HG02588 (cell line): ENCODE data around the gene IGLL5.

Source experiments
- ATAC-seq: cut with Tn5 transposase; IDR thresholded peaks from one replicate; pipeline ENCODE4 v1.9.1; 2021; ENCODE audit warnings: mild to moderate bottlenecking, moderate library complexity; ENCODE audit not compliant: unreplicated experiment

IGLL5 gene

DNA sequence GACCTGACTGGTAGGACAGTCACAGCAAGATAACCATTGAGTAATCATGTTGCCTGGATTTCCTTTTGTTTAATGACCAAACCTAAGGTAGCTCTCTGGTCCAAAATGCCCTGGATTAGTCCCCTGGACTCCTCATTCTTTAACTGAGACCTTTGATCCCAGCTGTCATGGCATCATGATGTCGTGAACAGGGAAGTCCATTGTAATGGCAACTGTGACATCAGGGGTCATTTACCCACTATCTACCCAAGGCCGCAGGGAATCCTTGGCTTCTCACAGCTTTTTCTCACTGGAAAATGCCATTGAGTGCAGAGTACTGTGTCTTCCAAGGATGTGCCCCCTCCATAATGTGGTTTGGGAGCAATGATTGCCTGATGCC lies 29.1 kb upstream of the IGLL5 start:
- no peak for ATAC-seq

DNA sequence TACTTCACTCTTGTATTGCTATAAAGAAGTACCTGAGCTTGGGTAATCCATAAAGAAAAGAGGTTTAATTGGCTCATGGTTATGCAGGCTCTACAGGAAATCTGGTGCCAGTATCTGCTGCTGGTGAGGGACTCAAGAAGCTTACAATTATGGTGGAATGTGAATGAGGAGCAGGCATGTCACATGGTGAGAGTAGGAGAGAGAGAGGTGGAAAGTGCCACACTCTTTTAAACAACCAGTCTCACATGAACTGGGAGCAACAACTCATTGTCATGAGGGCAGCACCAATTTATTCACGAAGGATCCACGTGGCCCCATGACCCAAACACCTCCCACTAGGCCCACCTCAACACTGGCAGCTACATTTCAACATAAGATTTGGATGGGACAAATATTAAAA lies 24.6 kb upstream of the IGLL5 start:
- ATAC-seq, result no peak

DNA sequence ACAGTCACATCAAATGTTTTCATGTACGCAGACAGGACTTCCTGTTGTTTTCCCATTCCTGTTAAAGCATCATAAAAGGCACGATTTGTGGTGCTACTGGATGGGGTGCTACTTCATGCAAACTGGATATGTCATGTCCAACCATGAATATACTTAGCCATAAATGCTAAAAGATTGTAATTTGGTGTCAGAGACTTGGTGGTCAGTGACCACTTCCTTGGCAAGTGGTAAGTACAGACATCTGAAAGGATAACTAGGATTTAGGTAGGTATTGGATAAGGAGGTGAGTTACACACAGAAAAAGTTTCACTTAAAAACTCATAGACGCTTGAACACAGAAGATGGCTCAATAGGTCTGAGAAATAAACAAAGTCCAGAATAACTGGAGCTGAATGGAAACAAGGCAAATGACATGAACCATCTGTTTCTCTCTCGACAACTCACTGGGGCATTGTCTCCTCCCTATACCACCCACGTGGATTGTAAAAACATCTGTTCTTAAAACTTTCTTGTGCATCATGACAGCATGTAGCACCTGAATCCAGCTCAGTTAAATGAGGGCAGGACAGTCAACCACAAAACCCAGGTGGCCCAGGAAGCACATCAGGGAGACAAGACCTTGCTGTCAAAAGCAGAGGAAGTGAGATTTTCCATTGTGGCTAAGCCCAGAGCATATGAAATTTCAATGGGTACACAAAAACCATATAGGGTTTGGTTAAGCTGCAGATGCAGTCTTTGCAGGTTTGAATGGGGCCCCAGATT lies 22.1 kb upstream of the IGLL5 start:
- peak; percentile 79 for ATAC-seq

DNA sequence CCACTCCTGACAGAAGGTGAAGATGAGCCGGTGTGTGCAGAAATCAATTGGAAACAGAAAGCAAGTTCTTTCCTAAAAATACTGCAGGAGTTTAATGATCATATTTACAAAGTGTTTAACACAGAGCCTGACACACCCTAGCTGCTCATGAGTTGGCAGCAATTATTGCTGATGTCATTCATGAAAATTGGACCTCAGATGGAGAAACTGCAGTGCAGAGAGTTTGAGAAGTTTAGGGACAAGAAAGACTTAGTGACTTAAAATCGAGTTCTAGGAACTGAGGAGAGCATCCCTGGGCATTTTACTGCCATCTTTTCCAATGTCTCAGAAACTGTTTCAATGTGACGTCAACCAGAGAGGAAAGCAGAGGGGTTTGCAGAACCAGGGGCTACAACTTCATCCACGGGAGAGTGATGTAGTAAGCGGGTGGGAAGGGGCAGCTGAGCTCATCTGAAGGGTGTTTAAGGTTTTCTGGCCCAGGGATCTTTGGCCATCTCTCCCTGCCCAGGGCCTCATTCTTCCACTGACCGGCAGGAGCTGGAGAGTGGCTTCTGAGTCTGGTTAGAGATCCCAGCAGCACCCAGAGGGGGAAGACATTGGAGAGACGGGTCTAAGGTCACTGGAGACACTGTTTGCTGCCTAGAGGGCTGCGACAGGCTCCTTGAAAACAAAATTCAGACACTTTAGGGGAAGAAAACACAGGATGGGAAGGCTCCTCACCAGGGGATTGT lies 21.1 kb upstream of the IGLL5 start:
- no peak for ATAC-seq

DNA sequence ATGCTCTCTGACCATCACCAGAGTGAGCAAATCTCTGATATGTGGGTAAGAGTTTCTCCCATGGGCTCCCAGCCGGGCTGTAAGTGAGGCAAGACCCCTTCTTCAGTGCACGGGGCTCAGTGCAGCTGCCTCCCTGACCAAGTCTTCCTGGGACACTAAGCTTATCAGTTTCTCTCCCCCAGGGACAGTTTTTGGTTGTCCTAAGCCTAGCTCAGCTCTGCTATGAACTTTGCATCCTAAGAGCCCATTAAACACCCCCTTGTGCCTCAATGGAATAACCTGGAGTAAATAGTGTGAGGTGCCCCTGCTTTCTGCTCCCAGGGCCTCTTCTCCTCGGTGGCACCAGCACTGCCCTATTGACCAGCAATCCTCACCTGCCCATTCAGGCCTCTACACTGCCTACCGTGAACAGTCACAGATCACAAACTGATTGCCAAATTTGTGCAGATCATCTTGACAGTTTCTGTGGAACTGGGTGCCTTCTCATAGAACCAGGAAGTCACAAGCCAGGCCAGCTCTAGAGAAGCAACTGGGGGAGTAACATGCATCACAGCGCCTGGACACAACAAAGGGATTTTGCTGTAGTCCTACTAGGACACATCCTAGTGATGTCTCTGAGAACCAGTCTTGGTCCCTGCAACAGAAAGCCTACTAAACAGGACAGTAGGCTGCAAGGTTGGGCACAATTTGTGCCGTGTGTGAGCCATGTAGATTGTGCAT lies 19.5 kb upstream of the IGLL5 start:
- ATAC-seq, result no peak

DNA sequence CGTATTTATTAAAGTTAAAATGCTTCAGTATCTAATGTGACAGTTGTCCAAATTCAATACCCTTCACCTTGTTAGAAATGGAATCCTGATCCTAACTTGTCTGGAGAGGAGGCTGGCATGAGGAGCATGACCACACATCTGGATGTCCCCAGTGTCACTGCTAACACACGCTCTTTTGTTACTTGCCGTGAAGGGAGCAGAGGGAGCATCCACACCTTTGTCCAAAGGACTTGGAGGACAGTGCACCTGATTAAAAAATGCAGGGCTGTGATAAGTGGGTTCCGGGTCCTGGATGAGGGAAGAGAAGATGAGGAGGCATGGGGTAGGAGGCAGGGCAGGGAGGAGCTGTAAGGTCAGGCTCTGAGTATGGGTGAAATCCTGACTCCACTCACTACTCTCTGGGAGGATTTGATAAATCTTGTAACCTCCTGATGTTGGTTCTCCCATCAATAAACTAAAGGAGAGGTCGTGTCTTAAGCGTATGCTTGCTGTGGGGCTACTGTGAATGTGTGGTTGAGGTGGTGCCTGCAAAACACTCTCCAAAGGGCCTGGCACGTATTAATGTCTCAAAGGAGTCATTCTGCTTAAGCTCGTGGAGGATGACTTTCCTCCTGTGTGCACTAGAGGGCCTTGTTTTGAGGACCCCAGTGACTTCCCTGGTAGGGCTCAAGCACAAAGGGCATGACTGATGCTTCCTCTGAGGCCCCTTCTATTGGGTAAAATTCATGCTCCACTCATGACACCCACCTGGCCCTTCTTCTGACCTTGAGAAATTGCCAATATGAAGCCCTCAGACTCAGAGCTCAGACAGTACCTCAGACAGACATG lies 16.8 kb upstream of the IGLL5 start:
- ATAC-seq, result no peak

DNA sequence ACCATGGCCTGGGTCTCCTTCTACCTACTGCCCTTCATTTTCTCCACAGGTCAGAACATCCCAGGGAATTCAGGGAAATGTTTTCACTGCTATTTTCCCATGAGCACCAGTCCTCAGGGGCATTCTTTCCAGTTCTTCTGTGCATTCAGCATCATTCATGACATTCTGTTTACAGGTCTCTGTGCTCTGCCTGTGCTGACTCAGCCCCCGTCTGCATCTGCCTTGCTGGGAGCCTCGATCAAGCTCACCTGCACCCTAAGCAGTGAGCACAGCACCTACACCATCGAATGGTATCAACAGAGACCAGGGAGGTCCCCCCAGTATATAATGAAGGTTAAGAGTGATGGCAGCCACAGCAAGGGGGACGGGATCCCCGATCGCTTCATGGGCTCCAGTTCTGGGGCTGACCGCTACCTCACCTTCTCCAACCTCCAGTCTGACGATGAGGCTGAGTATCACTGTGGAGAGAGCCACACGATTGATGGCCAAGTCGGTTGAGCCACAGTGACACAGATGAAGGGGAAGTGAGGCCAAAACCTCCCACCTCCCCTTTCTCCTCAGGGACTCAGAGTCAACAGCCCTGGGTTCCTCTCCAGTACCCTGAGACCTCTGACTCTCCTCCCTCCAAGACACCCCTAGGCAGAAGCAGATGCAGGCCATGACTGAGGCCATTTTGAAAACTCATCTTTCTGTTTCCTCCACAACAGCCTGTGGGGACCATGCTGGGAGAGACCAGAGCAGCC lies 15.9 kb upstream of the IGLL5 start:
- ATAC-seq, result no peak

DNA sequence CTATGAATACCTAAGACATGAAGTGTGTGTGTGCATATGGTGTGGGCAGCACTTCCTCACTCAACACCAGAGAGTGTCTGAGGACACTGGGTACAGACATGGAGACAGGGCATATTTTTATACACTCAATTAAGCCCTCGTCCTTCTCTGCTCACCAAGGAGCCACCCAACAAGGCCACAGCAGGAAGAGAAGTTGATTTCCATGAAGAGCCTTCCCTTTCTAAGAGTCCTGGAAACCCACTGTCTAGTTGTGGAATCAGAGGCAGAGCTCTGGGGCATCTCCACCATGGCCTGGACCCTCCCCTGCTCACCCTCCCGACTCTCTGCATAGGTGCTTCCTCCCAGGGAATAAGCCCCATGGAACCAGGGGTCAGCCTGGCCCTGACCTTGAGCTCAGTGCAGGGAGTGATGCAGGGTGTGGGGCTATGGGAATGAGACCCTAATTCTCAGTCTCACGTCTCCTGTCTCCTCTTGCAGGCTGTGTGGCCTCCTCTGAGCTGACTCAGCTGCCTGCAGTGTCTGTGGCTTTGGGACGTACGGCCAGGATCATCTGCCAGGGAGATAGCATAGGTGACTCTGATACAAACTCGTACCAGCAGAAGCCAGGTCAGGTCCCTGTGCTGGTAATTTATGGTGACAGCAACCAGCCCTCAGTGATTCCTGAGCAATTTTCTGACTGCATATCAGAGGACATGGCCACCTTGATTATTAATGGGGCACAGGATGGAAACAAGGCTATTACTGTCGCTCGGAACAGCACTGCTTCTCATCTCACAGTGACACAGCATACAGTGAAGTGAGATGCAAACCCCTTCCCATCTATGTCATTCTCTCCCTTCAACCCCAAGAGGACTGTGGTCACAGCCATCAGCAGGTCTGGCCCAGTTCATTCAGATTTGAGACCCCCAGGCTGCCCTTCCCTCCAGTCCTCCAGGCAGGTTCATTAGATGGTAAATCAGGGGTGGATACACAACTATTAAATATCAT lies 14.6 kb upstream of the IGLL5 start:
- ATAC-seq, result no peak

DNA sequence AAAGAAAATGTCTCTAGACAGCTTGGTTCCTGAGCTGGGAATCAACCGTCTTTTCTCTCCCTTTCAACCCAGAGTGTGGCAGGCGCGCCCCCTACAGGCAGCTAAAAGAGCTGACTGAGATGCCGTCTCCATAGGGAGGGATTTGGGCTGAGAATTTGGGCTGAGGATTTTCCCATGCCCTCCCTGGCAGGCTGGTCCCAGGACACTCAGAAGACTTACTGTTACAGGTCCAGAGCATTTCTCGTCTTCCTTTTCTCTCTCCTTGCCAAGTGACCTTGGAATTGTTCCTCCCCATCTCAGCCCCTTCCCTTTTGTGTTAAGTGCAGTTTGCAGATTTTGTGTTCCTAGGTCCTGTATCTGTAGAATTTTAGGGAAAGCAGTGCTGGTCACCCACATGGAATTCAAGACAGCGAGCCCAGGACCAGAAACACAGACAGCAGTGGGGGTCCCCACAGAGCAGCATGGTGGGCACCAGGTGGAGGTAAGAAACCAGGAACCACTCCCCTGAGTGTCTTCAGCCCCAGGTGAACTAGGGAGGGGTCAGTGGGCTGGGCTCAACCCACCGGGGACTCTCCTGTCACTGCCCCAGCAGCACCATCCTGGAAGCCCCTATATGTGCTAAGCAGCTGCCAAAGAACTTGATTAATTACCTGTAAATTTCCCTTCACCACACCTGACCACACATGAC lies 9.9 kb upstream of the IGLL5 start:
- no peak for ATAC-seq

DNA sequence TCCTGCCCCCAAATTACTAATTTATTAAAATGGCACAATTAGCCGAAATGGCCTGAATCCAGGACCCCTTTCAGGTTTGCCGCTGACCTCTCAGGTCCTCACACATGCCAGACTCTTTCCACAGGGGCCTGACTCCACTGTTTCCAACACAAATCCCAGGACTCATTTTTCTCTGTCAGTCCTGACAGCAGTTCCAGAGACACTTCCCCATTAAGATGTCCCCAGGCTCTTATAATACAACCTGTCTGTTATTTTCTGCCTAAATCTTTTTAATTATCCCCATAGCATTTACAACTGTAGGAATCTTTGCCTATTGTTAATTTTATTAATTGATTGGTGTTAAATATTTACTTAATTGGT lies 9.4 kb upstream of the IGLL5 start:
- no peak for ATAC-seq

DNA sequence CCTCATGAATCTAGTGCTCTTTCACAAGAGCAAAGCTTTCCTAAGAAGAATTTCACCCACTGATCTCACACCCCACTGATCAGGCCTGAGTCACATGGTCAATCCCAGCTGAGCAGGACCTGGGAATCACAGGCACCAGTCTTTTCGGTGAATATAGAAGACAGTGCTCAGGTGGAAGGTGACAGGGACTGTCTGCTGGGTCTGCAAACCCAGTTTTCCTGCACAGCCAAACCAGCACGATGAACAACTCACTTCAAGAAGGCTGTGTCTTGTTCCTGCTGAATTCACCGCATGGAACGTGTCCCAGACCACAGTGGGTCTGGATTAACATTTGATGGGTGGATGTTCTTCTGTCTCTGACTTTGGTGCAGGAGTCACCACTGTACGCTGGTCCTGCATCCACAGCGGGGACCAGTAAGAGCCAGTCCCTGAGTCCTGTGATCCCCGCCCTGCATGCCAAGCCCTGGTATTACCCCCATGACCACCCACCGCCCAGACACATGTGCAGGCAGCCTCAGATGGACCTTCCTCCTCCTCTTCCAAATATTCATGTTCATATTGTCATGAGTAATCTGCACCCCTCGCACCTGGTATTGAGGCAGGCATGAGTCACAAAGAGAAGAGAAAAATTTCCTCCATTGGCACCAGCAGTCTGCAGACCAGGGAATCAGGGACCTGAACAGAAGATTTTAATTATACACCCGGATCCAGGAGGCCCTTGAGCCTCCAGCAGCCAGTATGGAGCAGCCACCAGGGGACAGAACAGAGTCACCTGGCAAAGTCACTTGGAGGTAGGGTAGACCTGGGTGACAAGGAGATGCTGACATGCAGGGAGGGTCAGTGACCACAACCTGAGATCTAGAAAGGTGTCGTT lies 8.6 kb upstream of the IGLL5 start:
- no peak for ATAC-seq

DNA sequence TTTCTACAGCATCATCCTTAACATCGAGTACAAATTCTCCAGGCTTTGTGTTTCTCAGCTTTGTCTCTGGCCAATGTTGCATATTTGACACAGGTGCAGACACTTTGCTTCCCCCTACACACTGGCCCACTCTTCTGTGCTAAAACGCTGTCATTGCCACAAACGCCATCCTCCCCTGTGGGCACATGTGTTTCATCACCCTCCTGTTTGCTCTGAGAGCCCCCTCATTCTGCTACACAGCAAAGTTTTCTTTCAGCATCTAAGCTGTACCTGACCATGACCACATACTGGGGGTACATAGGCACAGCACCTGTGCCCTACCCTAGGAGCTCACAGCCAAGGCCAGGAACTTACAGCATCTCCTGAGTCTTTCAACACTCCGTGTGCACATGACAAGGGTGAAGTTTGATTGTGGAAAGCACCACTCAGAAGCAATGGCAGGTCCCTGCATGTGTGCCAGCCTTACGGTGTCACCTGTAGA lies 7.9 kb upstream of the IGLL5 start:
- no peak for ATAC-seq

DNA sequence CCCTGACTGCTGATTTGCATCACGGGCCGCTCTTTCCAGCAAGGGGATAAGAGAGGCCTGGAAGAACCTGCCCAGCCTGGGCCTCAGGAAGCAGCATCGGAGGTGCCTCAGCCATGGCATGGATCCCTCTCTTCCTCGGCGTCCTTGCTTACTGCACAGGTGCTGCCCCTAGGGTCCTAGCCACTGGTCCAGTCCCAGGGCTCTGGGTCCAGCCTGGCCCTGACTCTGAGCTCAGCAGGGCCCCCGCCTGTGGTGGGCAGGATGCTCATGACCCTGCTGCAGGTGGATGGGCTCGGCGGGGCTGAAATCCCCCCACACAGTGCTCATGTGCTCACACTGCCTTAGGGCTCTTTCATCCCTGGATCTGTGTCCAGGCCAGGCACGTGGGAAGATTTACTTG lies 7.0 kb upstream of the IGLL5 start:
- no peak for ATAC-seq

DNA sequence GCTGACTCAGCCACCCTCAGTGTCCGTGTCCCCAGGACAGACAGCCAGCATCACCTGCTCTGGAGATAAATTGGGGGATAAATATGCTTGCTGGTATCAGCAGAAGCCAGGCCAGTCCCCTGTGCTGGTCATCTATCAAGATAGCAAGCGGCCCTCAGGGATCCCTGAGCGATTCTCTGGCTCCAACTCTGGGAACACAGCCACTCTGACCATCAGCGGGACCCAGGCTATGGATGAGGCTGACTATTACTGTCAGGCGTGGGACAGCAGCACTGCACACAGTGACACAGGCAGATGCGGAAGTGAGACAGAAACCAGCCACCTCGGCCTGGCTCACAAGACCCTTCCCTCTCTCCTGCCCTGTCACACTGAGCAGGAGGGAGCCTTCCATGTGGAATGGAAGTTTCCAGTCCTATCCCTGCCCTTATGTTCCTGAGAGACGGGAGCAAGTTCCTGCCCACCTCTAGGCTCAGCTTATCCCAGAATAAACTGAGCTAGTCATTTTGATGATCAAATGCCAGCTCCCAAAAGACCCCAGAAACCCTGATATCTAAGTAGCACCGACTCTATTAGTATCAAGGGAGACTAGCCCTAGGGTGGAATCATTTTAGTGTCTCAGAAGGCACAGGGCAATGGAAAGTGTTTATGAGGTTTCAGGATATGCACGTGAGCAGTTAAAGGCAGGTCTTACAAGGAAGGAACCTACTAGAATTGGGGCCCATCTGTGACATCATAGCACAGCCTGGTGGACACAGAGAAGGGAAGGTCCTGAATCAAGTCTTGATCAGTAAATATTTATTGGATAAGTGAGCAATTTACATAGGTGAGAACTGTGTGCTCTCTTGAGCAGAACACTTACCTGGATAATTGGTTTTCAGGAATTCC lies 6.3 kb upstream of the IGLL5 start:
- no peak for ATAC-seq

DNA sequence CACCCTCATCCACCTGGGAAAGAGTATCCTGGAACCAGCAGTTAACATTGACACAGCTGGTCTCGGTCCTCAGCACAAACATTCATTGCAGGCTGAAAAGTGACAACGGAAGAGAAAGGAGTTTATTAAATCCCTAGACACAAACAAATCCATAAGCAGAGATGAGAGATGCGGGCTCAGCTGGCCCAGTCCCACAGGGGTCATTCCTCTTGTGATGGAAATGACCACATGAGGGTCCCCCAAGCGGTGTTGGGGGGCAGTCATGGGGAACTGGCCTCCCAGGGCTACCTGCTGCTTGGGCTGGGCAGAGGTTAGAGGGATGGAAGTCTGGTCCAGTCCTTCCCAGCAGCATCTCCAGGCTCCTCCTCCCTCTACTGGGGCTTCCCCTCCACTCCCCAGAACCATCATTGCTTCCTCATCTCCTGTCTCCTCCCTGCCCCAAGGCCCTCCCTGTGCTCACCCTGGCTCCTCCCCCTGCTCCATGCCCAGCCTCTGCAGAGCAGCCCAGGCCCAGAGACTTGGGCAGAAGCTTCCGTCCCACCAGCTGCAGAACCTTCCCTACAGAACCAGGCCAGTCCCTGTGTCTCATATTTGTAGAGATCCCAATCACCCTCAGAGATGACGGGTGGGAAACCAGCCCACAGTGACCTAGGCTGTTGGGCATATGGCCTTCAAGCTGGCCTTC lies 5.4 kb upstream of the IGLL5 start:
- no peak for ATAC-seq

DNA sequence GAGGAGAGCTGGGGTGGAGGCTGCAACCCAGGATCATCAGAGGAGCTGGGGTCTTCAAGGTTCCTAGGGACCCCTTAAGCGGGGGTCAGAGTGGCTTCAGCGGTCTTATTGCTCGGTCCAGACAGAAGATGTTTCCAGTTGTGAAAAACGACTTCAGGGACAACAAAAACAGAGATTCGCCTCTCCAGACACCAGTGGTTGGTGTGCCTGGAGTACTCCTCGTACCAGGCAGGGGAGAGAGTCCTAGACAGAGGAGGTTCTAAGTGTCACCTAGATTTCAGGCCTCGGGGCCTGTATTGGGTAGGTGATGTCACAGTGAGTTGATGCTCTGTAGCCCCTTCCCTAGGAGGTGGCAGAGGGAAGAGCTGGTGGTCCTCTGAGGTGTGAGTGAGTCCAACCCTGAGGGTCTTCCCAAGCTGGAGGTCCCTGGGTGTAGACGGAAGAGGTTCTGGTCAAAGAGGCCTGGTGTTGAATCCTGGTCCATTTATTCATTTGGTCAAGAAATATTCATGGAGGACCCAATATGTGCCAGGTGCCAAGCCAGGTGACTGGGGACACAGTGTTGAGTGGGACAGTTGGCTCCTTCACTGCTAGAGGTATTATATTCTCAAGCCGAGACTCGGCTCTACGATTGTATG lies 4.4 kb upstream of the IGLL5 start:
- no peak for ATAC-seq
